HEK293 (cell line): ENCODE data around the gene STK11.
A peak's percentile ranks its signal among the peaks of the same experiment; 100 is the strongest.

ENCODE experiments used
- BCL11B ChIP-seq: fragments of 450-650 bp; formaldehyde crosslinking; IDR thresholded peaks from 2 replicates; pipeline ENCODE4 v1.5.1; 2016; ENCODE audit warnings: low read depth, missing biosample characterization, missing genetic modification characterization
- CTCF ChIP-seq: fragments of 450-650 bp; formaldehyde crosslinking; IDR thresholded peaks from 2 replicates; pipeline ENCODE4 v1.5.1; 2016; ENCODE audit warnings: missing biosample characterization, missing genetic modification characterization
- KLF16 ChIP-seq: fragments of 450-650 bp; formaldehyde crosslinking; IDR thresholded peaks from 2 replicates; pipeline ENCODE4 v1.5.1; 2017; ENCODE audit warnings: missing biosample characterization, missing genetic modification characterization
- KLF17 ChIP-seq: fragments of 450-650 bp; formaldehyde crosslinking; IDR thresholded peaks from 2 replicates; pipeline ENCODE4 v1.5.1; 2016; ENCODE audit warnings: missing biosample characterization, missing genetic modification characterization
- PBX3 ChIP-seq: sonication (generic); formaldehyde crosslinking; IDR thresholded peaks from 2 replicates; pipeline ENCODE4 v1.8.1; 2022; ENCODE audit warnings: mild to moderate bottlenecking, moderate library complexity, missing genetic modification reagents
- RBAK ChIP-seq: fragments of 450-650 bp; formaldehyde crosslinking; IDR thresholded peaks from 2 replicates; pipeline ENCODE4 v1.5.1; 2016; ENCODE audit warnings: missing biosample characterization, missing genetic modification characterization
- SP3 ChIP-seq: fragments of 450-650 bp; formaldehyde crosslinking; IDR thresholded peaks from 2 replicates; pipeline ENCODE4 v1.5.1; 2016; ENCODE audit warnings: missing biosample characterization, missing genetic modification characterization
- ZBTB17 ChIP-seq: fragments of 450-650 bp; formaldehyde crosslinking; IDR thresholded peaks from 2 replicates; pipeline ENCODE4 v1.5.1; 2016; ENCODE audit warnings: missing biosample characterization, missing genetic modification characterization
- ZBTB7A ChIP-seq: fragments of 450-650 bp; formaldehyde crosslinking; IDR thresholded peaks from 2 replicates; pipeline ENCODE4 v1.5.1; 2016; ENCODE audit warnings: low read depth, missing biosample characterization, missing genetic modification characterization
- ZBTB8A ChIP-seq: fragments of 450-650 bp; formaldehyde crosslinking; IDR thresholded peaks from 2 replicates; pipeline ENCODE4 v1.5.1; 2016; ENCODE audit warnings: missing biosample characterization, missing genetic modification characterization
- ZEB2 ChIP-seq: fragments of 450-650 bp; formaldehyde crosslinking; IDR thresholded peaks from 2 replicates; pipeline ENCODE4 v1.5.1; 2016; ENCODE audit warnings: missing biosample characterization, missing genetic modification characterization
- ZIC2 ChIP-seq: fragments of 450-650 bp; formaldehyde crosslinking; IDR thresholded peaks from 2 replicates; pipeline ENCODE4 v1.5.1; 2016; ENCODE audit warnings: missing biosample characterization, missing genetic modification characterization
- ZNF335 ChIP-seq: fragments of 450-650 bp; formaldehyde crosslinking; conservative IDR thresholded peaks from 2 replicates; pipeline ENCODE4 v1.5.1; 2016; ENCODE audit warnings: missing biosample characterization, missing genetic modification characterization
- ZNF398 ChIP-seq: fragments of 450-650 bp; formaldehyde crosslinking; IDR thresholded peaks from 2 replicates; pipeline ENCODE4 v1.5.1; 2017; ENCODE audit warnings: missing biosample characterization, missing genetic modification characterization
- ZNF416 ChIP-seq: fragments of 450-650 bp; formaldehyde crosslinking; IDR thresholded peaks from 2 replicates; pipeline ENCODE4 v1.5.1; 2016; ENCODE audit warnings: missing biosample characterization, missing genetic modification characterization
- ZNF510 ChIP-seq: fragments of 450-650 bp; formaldehyde crosslinking; IDR thresholded peaks from 2 replicates; pipeline ENCODE4 v1.5.1; 2018; ENCODE audit warnings: mild to moderate bottlenecking, missing genetic modification characterization, missing biosample characterization; ENCODE audit not compliant: insufficient replicate concordance
- ZNF571 ChIP-seq: fragments of 450-650 bp; formaldehyde crosslinking; IDR thresholded peaks from 2 replicates; pipeline ENCODE4 v1.5.0; 2017; ENCODE audit warnings: missing biosample characterization, missing genetic modification characterization
- ZNF600 ChIP-seq: fragments of 450-650 bp; formaldehyde crosslinking; IDR thresholded peaks from 2 replicates; pipeline ENCODE4 v1.5.1; 2016; ENCODE audit warnings: missing biosample characterization, missing genetic modification characterization
- ZNF629 ChIP-seq: fragments of 450-650 bp; formaldehyde crosslinking; IDR thresholded peaks from 2 replicates; pipeline ENCODE4 v1.5.1; 2017; ENCODE audit warnings: missing biosample characterization, missing genetic modification characterization
- ZNF692 ChIP-seq: fragments of 450-650 bp; formaldehyde crosslinking; IDR thresholded peaks from 2 replicates; pipeline ENCODE4 v1.5.1; 2016; ENCODE audit warnings: missing biosample characterization, missing genetic modification characterization
- ZNF777 ChIP-seq: fragments of 450-650 bp; formaldehyde crosslinking; IDR thresholded peaks from 2 replicates; pipeline ENCODE4 v1.5.1; 2017; ENCODE audit warnings: missing biosample characterization, missing genetic modification characterization, borderline replicate concordance
- ZXDB ChIP-seq: fragments of 450-650 bp; formaldehyde crosslinking; IDR thresholded peaks from 2 replicates; pipeline ENCODE4 v1.5.1; 2016; ENCODE audit warnings: missing biosample characterization, missing genetic modification characterization

STK11 gene

GRCh38 chr19:1248139-1248785 is 42.7 kb downstream of the STK11 start, which contains the start of gene MIDN (continued):
- TF ChIP-seq ZBTB17 (tag by site-specific recombination) (peak; percentile 59; the same call in 1 of the 2 replicates), SP3 (tag by site-specific recombination) (peak; percentile 93), KLF17 (tag by site-specific recombination) (peak; percentile 74; the same call in 1 of the 2 replicates), PBX3 (no peak), ZNF571 (tag by site-specific recombination) (no peak), ZIC2 (peak; percentile 27; the same call in 1 of the 2 replicates), ZNF335 (tag by site-specific recombination) (peak; percentile 88), RBAK (tag by site-specific recombination) (no peak), ZNF629 (peak; percentile 59), BCL11B (tag by site-specific recombination) (no peak), ZEB2 (peak; percentile 95; the same call in 1 of the 2 replicates), ZBTB7A (tag by site-specific recombination) (peak; percentile 84; the same call in 1 of the 2 replicates), ZNF510 (no peak), CTCF (0 out of 2 replicates have a peak, but pooled peaks have one; percentile 24), ZNF692 (tag by site-specific recombination) (0 out of 2 replicates have a peak, but pooled peaks have one; percentile 56), ZXDB (tag by site-specific recombination) (peak; percentile 59), ZNF777 (tag by site-specific recombination) (0 out of 2 replicates have a peak, but pooled peaks have one; percentile 21), ZNF600 (tag by site-specific recombination) (peak; percentile 78), ZBTB8A (tag by site-specific recombination) (peak; percentile 81), ZNF398 (peak; percentile 67), ZNF416 (tag by site-specific recombination) (no peak), KLF16 (tag by site-specific recombination) (peak; percentile 24; the same call in 1 of the 2 replicates)
- TF ChIP-seq, all 188 proteins: peak for 26
